HG02852 (cell line): ENCODE data around the gene PIGC.

Experiments used
- ATAC-seq: cut with Tn5 transposase; IDR thresholded peaks from one replicate; pipeline ENCODE4 v1.9.1; 2021; ENCODE audit warnings: mild to moderate bottlenecking, moderate library complexity; ENCODE audit not compliant: unreplicated experiment

PIGC gene

GRCh38 chr1:172431721-172432192 is 12.1 kb downstream of the PIGC start:
- ATAC-seq: no peak

- ATAC-seq: no peak
These were observed 12.7 kb downstream of the PIGC start for GRCh38 chr1:172431204-172431603.

- ATAC-seq: no peak
These were observed 13.8 kb downstream of the PIGC start for GRCh38 chr1:172430128-172430454.

- no peak for ATAC-seq
These were observed 14.3 kb downstream of the PIGC start for GRCh38 chr1:172429331-172430127.

- no peak for ATAC-seq
These were observed 16.7 kb downstream of the PIGC start for GRCh38 chr1:172427191-172427590.

GRCh38 chr1:172425339-172425738 is 18.5 kb downstream of the PIGC start:
- ATAC-seq: no peak

- ATAC-seq: no peak
These were observed 20.5 kb downstream of the PIGC start for GRCh38 chr1:172423336-172423735.

- ATAC-seq: no peak
These were observed 21.8 kb downstream of the PIGC start for GRCh38 chr1:172421974-172422604.

GRCh38 chr1:172420385-172420784 is 23.5 kb downstream of the PIGC start, which contains the start of gene C1orf105:
Gene C1orf105, plus strand, starts transcription at chr1:172420685. Its CDS starts 201 bp downstream, at chr1:172420886.
- ATAC-seq: no peak

GRCh38 chr1:172417557-172417956 is 26.3 kb downstream of the PIGC start:
- ATAC-seq: no peak

GRCh38 chr1:172416496-172417035 is 27.3 kb downstream of the PIGC start:
- no peak for ATAC-seq

- no peak for ATAC-seq
These were observed 29.5 kb downstream of the PIGC start for GRCh38 chr1:172414331-172414730.

- no peak for ATAC-seq
These were observed 32.0 kb downstream of the PIGC start for GRCh38 chr1:172411791-172412338.

GRCh38 chr1:172410027-172410426 is 33.8 kb downstream of the PIGC start:
- ATAC-seq: no peak

GRCh38 chr1:172408958-172409357 is 34.9 kb downstream of the PIGC start:
- ATAC-seq: no peak

- no peak for ATAC-seq
These were observed 36.9 kb downstream of the PIGC start for GRCh38 chr1:172406968-172407367.

- no peak for ATAC-seq
These were observed 38.0 kb downstream of the PIGC start for GRCh38 chr1:172405912-172406311.

GRCh38 chr1:172404121-172404520 is 39.7 kb downstream of the PIGC start:
- no peak for ATAC-seq

- ATAC-seq: no peak
These were observed 40.8 kb downstream of the PIGC start for GRCh38 chr1:172402878-172403569.

- ATAC-seq: no peak
These were observed 42.0 kb downstream of the PIGC start for GRCh38 chr1:172401892-172402291.

GRCh38 chr1:172401477-172401876 is 42.4 kb downstream of the PIGC start:
- ATAC-seq: no peak
